GM21515 (cell line): ENCODE data around the gene CPNE5.

Experiments
- ATAC-seq: cut with Tn5 transposase; IDR thresholded peaks from one replicate; pipeline ENCODE4 v1.9.1; 2021; ENCODE audit not compliant: unreplicated experiment

The CPNE5 gene

GRCh38 chr6:36793913-36794712 is 45.1 kb downstream of the CPNE5 start:
- ATAC-seq: no peak

GRCh38 chr6:36793296-36793912 is 45.8 kb downstream of the CPNE5 start:
- no peak for ATAC-seq

GRCh38 chr6:36791521-36792135 is 47.6 kb downstream of the CPNE5 start:
- no peak for ATAC-seq

- ATAC-seq: no peak
Observed at GRCh38 chr6:36791085-36791484, 48.2 kb downstream of the CPNE5 start.

GRCh38 chr6:36788768-36789167 is 50.5 kb downstream of the CPNE5 start:
- ATAC-seq: no peak

- no peak for ATAC-seq
Observed at GRCh38 chr6:36788186-36788585, 51.1 kb downstream of the CPNE5 start.

- no peak for ATAC-seq
Observed at GRCh38 chr6:36787210-36787609, 52.0 kb downstream of the CPNE5 start.

- ATAC-seq: no peak
Observed at GRCh38 chr6:36786055-36786675, 53.1 kb downstream of the CPNE5 start.

GRCh38 chr6:36784376-36784636 is 54.9 kb downstream of the CPNE5 start:
- no peak for ATAC-seq

GRCh38 chr6:36783603-36784375 is 55.5 kb downstream of the CPNE5 start:
- ATAC-seq: no peak

GRCh38 chr6:36781669-36782068 is 57.6 kb downstream of the CPNE5 start:
- no peak for ATAC-seq

GRCh38 chr6:36780442-36781177 is 58.6 kb downstream of the CPNE5 start:
- ATAC-seq: no peak

- no peak for ATAC-seq
Observed at GRCh38 chr6:36779227-36779626, 60.0 kb downstream of the CPNE5 start.

- ATAC-seq: no peak
Observed at GRCh38 chr6:36777801-36778200, 61.4 kb downstream of the CPNE5 start.

- no peak for ATAC-seq
Observed at GRCh38 chr6:36776167-36776566, 63.1 kb downstream of the CPNE5 start.

- ATAC-seq: no peak
Observed at GRCh38 chr6:36774331-36774730, 64.9 kb downstream of the CPNE5 start.

- ATAC-seq: no peak
Observed at GRCh38 chr6:36772397-36772796, 66.8 kb downstream of the CPNE5 start.

- ATAC-seq: no peak
Observed at GRCh38 chr6:36771145-36771544, 68.1 kb downstream of the CPNE5 start.

- ATAC-seq: no peak
Observed at GRCh38 chr6:36769676-36770499, 69.4 kb downstream of the CPNE5 start.

GRCh38 chr6:36769183-36769675 is 70.0 kb downstream of the CPNE5 start:
- no peak for ATAC-seq
